ENCODE results near the gene SLC6A9.

SLC6A9 gene

DNA sequence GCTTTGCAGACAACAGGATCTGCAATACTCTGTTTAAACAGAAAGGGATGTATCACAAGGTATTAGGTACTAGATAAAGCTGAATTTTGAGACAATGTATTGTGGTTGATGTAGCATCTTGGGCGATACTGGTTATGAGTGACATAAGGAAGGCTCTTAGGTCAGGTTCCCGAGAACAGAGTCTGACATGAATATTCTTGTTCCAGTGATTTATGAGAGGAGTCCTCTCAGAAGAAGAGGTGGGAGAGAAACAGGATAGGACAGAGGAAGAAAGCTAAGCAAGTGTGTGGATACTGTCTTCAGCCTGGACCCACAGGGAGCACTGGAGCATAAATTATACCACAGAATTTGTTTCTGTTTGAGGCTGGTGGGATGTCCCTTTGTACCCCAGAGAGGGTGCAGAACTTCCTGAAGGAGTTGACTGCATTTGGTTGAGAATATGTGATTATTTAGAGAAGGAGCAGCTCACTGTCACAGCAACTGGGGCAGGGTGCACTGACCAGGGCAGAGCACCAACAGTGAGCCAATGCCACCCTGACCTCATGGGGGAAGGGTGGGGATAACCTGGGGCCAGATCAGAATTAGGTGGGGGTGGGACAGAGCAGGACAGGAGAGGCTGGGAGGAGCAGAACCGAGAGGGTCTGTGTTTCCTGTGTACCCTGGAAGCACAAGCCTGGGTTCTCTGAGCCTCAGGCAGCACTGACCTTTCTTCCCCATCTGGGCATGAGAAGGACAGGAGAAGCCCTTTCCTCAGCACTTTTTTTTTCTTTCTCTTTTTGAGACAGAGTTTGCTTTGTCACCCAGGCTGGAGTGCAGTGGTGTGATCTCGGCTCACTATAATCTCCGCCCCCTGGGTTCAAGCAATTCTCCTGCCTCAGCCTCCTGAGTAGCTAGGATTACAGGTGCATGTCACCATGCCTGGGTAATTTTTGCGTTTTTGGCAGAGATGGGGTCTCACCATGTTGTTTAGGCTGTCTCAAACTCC lies 36.3 kb upstream of the SLC6A9 start:
- no peaks in the 10 kb centered on the region for H3K9me3 ChIP-seq (ENCODE audit: control insufficient read depth, low read length)
- H3K4me1 ChIP-seq (ENCODE audit: control insufficient read depth, insufficient read depth, low read length): peaks cover 26% of the 10 kb centered on the region
- no peaks in the 10 kb centered on the region for H3K27me3 ChIP-seq (replicated peaks; ENCODE audit: control insufficient read depth, insufficient read depth, low read length)
- no peaks in the 10 kb centered on the region for H3K36me3 ChIP-seq (ENCODE audit: control insufficient read depth, insufficient read depth, low read length, severe bottlenecking)
- H3K4me3 ChIP-seq (ENCODE audit: low read length): no peak overlapping the region
- H3K9ac ChIP-seq (ENCODE audit: low read length): peak overlapping the region; percentile 52
- no peak for DNase-seq (ENCODE audit: low read depth)

DNA sequence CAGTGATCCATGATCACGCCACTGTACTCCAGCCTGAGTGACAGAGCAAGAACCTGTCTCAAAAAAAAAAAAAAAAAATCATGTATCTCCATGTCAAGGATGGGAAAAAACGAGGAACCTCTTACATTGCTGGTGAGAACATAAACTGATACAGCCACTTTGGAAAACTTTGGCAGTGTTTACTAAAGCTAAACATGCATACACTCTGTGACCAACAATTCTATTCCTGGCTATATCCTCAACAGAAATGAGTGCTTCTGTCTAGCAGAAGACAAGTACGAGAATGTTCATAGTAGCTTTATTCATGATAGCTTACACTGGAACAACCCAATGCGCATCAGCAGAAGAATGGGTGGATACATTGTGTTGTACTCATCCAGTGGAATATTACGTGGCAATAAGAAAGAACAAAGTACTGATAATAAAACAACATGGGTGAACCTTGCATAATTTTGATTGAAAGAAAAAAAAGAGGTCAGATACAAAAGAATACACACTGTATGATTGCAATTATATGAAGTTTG lies 31.5 kb upstream of the SLC6A9 start:
- H3K27me3 ChIP-seq (replicated peaks; ENCODE audit: control insufficient read depth, insufficient read depth, low read length): no peaks in the 10 kb centered on the region
- H3K4me3 ChIP-seq (ENCODE audit: low read length): no peak overlapping the region
- no peaks in the 10 kb centered on the region for H3K36me3 ChIP-seq (ENCODE audit: control insufficient read depth, insufficient read depth, low read length, severe bottlenecking)
- H3K9me3 ChIP-seq (ENCODE audit: control insufficient read depth, low read length): no peaks in the 10 kb centered on the region
- H3K4me1 ChIP-seq (ENCODE audit: control insufficient read depth, insufficient read depth, low read length): peaks cover 8% of the 10 kb centered on the region
- no peak for DNase-seq (ENCODE audit: low read depth)
- no peak overlapping the region for H3K9ac ChIP-seq (ENCODE audit: low read length)

DNA sequence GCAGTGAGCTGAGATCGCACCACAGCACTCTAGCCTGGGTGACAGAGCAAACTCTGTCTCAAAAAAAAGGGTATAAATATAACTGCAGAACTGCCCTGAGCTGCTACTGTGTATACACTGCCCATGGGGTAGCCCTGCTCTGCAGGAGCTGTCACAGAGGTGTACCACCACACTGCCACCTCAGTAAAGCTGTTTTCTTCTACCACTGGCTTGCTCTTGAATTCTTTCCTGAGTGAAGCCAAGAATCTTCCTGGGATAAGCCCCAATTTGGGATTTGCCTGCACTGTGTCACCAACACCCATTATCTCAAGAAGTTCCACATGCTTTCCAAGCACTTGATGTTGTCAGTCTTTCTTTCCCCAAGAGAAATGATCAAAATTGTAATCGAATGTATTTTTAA lies 30.6 kb upstream of the SLC6A9 start:
- Histone ChIP-seq H3K4me1 (ENCODE audit: control insufficient read depth, insufficient read depth, low read length) (no peaks in the 10 kb centered on the region), H3K9me3 (ENCODE audit: control insufficient read depth, low read length) (no peaks in the 10 kb centered on the region), H3K4me3 (ENCODE audit: low read length) (no peak overlapping the region), H3K36me3 (ENCODE audit: control insufficient read depth, insufficient read depth, low read length, severe bottlenecking) (no peaks in the 10 kb centered on the region), H3K9ac (ENCODE audit: low read length) (no peak overlapping the region), H3K27me3 (replicated peaks; ENCODE audit: control insufficient read depth, insufficient read depth, low read length) (no peaks in the 10 kb centered on the region)
- no peak for DNase-seq (ENCODE audit: low read depth)

DNA sequence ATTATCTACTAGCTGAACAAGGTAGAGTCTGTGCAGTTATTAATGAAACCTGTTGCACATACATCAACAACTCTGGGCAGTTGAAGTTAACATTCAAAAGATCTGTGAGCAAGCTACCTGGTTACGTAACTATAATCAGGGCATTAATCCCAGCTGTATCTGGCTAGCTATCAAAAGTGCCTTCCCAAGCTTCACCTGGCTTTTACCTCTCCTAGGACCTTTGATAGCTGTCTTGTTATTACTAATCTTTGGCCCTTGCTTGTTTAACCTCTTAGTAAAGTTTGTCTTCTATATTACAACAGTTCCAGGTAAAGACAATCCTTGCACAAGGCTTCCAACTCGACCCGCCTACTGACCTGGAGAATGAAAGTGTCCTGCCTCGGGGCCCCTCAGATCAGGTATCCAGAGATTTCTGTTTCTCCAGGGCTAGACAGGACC lies 29.6 kb upstream of the SLC6A9 start:
- Histone ChIP-seq H3K27me3 (replicated peaks; ENCODE audit: control insufficient read depth, insufficient read depth, low read length) (no peaks in the 10 kb centered on the region), H3K36me3 (ENCODE audit: control insufficient read depth, insufficient read depth, low read length, severe bottlenecking) (no peaks in the 10 kb centered on the region), H3K9ac (ENCODE audit: low read length) (no peak overlapping the region), H3K4me3 (ENCODE audit: low read length) (no peak overlapping the region), H3K4me1 (ENCODE audit: control insufficient read depth, insufficient read depth, low read length) (no peaks in the 10 kb centered on the region), H3K9me3 (ENCODE audit: control insufficient read depth, low read length) (no peaks in the 10 kb centered on the region)
- no peak for DNase-seq (ENCODE audit: low read depth)

DNA sequence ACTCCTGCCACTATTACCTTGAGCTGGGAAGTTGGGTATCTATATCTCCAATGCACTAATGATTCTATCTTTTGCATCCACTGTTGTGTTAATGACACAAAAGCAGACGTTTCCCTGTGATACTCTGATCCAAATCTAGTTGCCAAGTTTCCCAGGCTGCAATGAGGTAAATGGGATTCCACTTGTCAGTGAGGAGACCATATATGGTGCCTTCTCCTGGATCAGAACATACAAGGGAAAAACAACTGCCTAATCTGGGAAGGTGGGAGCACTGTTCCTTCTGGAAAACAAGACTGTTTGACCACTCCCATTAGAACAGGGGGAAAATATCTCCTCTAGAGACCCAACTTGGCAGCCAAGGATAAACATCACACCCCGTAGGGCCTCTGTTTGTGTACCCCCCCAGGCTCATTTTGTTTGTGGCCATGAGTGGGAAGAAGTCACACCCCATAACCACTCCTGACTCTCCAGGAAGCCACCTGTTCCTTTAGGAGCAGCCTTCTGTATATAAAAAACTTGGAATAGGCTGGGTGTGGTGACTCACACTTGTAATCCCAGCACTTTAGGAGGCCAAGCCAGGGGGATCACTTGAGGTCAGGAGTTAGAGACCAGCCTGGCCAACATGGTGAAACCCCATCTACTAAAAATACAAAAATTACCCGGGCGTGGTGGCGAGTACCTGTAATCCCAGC lies 28.5 kb upstream of the SLC6A9 start:
- Histone ChIP-seq H3K9ac (ENCODE audit: low read length) (no peak overlapping the region), H3K27me3 (replicated peaks; ENCODE audit: control insufficient read depth, insufficient read depth, low read length) (no peaks in the 10 kb centered on the region), H3K4me3 (ENCODE audit: low read length) (no peak overlapping the region), H3K4me1 (ENCODE audit: control insufficient read depth, insufficient read depth, low read length) (no peaks in the 10 kb centered on the region), H3K36me3 (ENCODE audit: control insufficient read depth, insufficient read depth, low read length, severe bottlenecking) (no peaks in the 10 kb centered on the region), H3K9me3 (ENCODE audit: control insufficient read depth, low read length) (no peaks in the 10 kb centered on the region)
- no peak for DNase-seq (ENCODE audit: low read depth)

DNA sequence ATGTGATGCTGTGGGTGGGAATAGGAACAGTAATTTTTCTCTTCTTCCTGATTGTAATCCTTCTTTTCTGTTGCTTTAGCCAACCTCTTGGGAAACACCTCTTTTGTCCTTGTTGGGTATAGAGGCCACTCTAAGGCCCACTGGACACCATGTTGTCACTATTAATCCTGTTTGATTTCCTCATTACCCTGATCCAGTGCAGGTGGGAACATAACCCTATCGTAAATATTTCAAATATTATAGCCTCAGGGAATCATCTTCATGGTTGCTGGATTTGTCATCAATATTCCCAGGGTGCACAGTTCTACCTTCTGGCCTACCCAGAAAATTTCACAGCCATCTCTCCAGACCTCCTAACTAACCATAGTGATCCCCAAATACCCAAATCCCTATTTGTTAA lies 27.9 kb upstream of the SLC6A9 start:
- Histone ChIP-seq H3K9me3 (ENCODE audit: control insufficient read depth, low read length) (no peaks in the 10 kb centered on the region), H3K27me3 (replicated peaks; ENCODE audit: control insufficient read depth, insufficient read depth, low read length) (no peaks in the 10 kb centered on the region), H3K4me1 (ENCODE audit: control insufficient read depth, insufficient read depth, low read length) (no peaks in the 10 kb centered on the region), H3K4me3 (ENCODE audit: low read length) (no peak overlapping the region), H3K36me3 (ENCODE audit: control insufficient read depth, insufficient read depth, low read length, severe bottlenecking) (no peaks in the 10 kb centered on the region), H3K9ac (ENCODE audit: low read length) (no peak overlapping the region)
- no peak for DNase-seq (ENCODE audit: low read depth)

DNA sequence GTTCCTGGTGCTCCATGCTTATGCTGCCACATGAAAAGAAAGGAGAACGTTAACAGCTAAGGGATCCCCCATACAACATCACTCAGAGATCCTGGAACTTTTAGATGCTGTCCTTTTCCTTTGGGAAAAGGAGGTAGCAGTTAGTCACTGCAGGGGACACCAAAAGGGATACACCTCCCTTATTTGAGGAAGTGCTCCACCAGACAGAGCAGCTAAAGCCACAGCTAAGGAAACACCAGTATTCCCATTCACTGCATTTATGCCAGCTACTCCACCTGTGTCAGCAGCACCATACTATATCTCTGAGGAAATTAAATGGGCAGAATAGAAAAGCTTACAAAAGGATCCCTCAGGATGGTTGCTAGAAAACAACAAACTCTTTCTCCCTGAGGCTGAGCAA lies 26.0 kb upstream of the SLC6A9 start:
- H3K4me1 ChIP-seq (ENCODE audit: control insufficient read depth, insufficient read depth, low read length): no peaks in the 10 kb centered on the region
- no peak overlapping the region for H3K4me3 ChIP-seq (ENCODE audit: low read length)
- no peaks in the 10 kb centered on the region for H3K9me3 ChIP-seq (ENCODE audit: control insufficient read depth, low read length)
- H3K9ac ChIP-seq (ENCODE audit: low read length): no peak overlapping the region
- no peaks in the 10 kb centered on the region for H3K27me3 ChIP-seq (replicated peaks; ENCODE audit: control insufficient read depth, insufficient read depth, low read length)
- H3K36me3 ChIP-seq (ENCODE audit: control insufficient read depth, insufficient read depth, low read length, severe bottlenecking): no peaks in the 10 kb centered on the region
- no peak for DNase-seq (ENCODE audit: low read depth)

DNA sequence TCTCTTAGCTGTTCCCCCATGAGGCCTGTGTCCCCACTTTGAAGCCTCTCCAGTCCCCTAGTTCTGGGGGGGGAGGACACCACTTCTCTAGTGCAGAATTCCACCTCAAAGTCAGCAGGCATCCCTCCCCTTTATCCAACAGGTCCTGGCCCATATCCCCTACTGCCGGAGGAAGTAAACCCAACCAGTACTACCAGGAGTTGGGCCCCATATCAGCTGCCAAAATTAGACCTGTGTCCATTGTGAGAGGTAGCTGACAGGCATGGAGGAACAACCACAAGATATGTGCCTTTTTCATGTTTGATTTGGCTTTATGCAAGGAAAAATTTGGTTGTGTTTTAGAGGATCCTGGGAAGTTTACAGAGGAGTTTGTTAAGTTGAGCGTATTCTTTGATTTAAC lies 22.1 kb upstream of the SLC6A9 start:
- DNase-seq (ENCODE audit: low read depth): no peak
- Histone ChIP-seq H3K4me3 (ENCODE audit: low read length) (no peak overlapping the region), H3K9ac (ENCODE audit: low read length) (no peak overlapping the region), H3K9me3 (ENCODE audit: control insufficient read depth, low read length) (no peaks in the 10 kb centered on the region), H3K4me1 (ENCODE audit: control insufficient read depth, insufficient read depth, low read length) (peaks cover 20% of the 10 kb centered on the region), H3K27me3 (replicated peaks; ENCODE audit: control insufficient read depth, insufficient read depth, low read length) (no peaks in the 10 kb centered on the region), H3K36me3 (ENCODE audit: control insufficient read depth, insufficient read depth, low read length, severe bottlenecking) (no peaks in the 10 kb centered on the region)

DNA sequence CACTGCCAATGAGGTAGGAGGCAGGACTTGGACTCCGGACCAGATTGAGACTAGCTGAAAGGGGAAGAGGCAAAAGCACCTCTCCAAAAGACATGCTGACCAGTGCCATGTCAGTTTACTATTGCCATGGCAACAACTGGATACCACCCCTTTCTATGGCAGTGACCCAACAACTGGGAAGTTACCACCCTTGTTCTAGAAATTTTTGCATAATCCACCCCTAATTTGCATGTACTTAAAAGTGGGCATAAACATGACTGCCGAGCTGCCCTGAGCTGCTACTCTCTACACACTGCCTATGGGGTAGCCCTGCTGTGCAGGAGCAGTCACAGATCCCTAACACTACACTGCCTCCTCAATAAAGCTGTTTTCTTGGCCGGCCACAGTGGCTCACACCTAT lies 19.0 kb upstream of the SLC6A9 start:
- Histone ChIP-seq H3K9ac (ENCODE audit: low read length) (no peak overlapping the region), H3K9me3 (ENCODE audit: control insufficient read depth, low read length) (no peaks in the 10 kb centered on the region)
- DNase-seq (ENCODE audit: low read depth): no peak

DNA sequence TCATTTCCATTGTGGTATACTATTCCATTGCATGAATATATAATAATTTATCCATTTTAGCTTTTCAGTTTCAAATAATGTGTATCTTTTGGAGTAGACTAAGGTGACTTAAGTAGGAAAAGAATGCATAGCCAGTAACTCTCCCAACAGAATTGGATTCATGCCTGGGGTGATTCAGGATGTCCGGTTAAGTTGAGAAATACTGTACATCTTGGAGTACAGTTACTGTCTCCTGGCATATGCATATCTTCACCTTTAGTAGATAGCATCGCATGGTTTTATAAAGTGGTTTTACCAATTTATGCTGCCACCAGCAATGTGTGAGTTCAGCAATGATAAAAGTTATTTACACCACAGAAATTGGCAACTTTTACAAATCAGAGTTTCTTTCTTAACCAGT lies 18.6 kb upstream of the SLC6A9 start:
- no peaks in the 10 kb centered on the region for H3K9me3 ChIP-seq (ENCODE audit: control insufficient read depth, low read length)
- no peaks in the 10 kb centered on the region for H3K36me3 ChIP-seq (ENCODE audit: control insufficient read depth, insufficient read depth, low read length, severe bottlenecking)
- no peaks in the 10 kb centered on the region for H3K27me3 ChIP-seq (replicated peaks; ENCODE audit: control insufficient read depth, insufficient read depth, low read length)
- peak; percentile 84 for DNase-seq (ENCODE audit: low read depth)
- no peak overlapping the region for H3K9ac ChIP-seq (ENCODE audit: low read length)
- H3K4me1 ChIP-seq (ENCODE audit: control insufficient read depth, insufficient read depth, low read length): peaks cover 34% of the 10 kb centered on the region
- H3K4me3 ChIP-seq (ENCODE audit: low read length): peak overlapping the region; percentile 23

More for the DNA sequence above, 19.0 kb upstream of the SLC6A9 start:
- no peak overlapping the region for H3K4me3 ChIP-seq (ENCODE audit: low read length)
- no peaks in the 10 kb centered on the region for H3K36me3 ChIP-seq (ENCODE audit: control insufficient read depth, insufficient read depth, low read length, severe bottlenecking)
- H3K27me3 ChIP-seq (replicated peaks; ENCODE audit: control insufficient read depth, insufficient read depth, low read length): no peaks in the 10 kb centered on the region
- peaks cover 34% of the 10 kb centered on the region for H3K4me1 ChIP-seq (ENCODE audit: control insufficient read depth, insufficient read depth, low read length)

DNA sequence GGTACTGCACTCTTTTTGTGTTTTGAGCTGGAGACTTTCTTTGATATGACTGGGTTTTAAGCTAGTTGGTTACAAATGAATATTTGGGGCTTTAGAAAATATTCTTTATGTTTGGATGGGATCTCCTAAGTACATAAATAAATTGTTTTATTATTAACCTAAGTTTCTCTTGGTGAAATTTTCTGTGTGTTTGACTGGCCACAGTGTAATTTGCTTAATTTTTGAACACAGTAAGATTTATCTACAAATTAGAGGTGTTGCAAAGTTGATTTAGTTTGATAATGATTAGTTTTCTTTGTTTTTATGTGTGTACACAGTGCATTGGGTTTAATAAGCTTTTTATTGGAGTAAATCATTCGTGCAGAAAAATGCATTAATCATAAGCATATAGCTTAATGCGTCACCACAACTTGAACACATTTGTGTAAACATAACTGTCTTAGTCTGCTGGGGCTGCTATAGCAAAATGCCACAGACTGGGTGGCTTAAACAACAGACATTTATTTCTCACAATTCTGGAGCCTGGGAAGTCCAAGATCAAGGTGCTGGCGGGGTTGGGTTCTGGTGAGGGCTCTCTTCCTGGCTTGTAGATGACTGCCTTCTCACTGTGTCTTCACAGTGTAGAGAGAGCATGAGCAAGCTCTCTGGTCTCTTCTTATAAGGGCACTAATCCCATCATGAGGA lies 17.4 kb upstream of the SLC6A9 start:
- Histone ChIP-seq H3K4me1 (ENCODE audit: control insufficient read depth, insufficient read depth, low read length) (peaks cover 41% of the 10 kb centered on the region), H3K9me3 (ENCODE audit: control insufficient read depth, low read length) (no peaks in the 10 kb centered on the region), H3K9ac (ENCODE audit: low read length) (peak overlapping the region; percentile 63), H3K4me3 (ENCODE audit: low read length) (peak overlapping the region; percentile 60), H3K36me3 (ENCODE audit: control insufficient read depth, insufficient read depth, low read length, severe bottlenecking) (no peaks in the 10 kb centered on the region), H3K27me3 (replicated peaks; ENCODE audit: control insufficient read depth, insufficient read depth, low read length) (no peaks in the 10 kb centered on the region)
- no peak for DNase-seq (ENCODE audit: low read depth)
